DMS79 treated with DMSO at 0.1 percent for 48 hours (cell line): ENCODE results near the gene RNF113B.

Source experiments
- DNase-seq: peaks from one replicate; lab custom pipeline; 2025; lab: John Stamatoyannopoulos, UW

The RNF113B gene

DNA sequence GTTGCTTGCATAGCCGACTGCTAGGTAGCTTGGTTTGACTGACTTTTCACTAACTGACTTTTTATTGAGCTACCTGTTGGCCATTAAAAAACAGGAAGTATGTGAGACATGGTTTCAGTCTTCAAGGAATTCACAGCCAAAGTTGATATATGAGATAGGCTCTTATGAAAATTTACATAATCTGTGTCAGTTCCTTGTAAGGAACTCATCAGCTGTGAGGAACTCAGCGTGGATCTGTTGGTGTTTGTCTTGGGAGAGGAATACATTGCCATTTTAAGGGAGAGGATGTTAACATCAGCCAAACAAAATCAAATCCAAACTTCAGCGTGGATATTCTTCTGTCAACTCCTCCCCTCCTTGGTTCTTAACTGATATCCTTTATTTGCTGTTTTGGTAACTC lies 2.0 kb downstream of the RNF113B start:
- no peak for DNase-seq

DNA sequence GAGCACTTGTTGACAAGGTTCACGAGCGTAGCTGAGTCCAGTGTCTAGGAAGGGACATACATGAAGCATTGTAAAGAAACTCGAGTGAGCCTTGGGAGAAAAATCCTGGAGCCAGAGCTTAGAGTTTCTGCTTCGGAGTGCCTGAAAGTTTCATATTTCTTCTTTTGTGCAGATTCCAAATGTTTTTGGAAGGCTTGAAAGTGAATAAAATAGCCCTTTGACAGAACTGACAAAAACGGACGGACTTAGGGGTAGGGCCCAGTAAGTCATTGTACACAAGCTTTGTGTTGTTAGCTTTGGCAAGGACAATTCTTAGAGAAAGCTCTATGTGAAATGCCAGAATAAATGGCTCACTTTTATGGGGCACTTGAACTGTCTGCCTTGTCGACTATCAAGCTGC lies 2.8 kb downstream of the RNF113B start:
- DNase-seq, result no peak

DNA sequence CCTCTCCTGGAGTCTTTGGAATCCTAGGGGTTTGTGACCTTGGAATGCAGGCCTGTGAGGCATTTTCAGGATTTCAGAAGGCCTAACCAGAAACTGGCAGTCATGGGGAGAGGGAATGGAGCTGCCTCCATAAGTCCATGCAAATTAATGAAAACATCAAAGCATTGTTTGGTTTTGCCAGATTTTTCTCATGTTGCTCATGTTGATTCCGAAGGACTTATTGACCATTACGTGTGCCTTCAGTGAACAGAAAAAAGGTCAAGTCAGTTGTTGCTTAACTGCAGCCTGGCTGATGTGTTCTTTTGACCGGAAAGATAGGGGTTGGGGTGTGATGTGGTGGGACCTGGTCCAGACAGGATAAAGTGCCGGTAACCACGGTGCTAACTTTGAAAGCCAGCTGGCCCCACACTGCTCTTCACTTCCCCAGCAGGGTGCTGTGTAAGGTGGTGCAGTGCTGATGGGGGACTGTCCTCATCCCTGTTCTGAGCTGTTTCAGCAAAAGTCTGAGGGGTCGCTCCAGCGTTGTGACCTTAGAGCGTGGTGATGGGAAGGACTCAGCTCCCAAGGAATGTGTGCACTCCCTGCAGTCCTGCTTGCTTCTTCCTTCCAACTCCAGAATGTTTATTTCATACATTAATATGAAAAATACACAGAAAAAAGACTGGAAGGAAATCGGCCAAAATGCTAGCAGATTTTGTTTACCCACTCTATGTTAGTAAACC lies 3.5 kb downstream of the RNF113B start:
- DNase-seq, result no peak

DNA sequence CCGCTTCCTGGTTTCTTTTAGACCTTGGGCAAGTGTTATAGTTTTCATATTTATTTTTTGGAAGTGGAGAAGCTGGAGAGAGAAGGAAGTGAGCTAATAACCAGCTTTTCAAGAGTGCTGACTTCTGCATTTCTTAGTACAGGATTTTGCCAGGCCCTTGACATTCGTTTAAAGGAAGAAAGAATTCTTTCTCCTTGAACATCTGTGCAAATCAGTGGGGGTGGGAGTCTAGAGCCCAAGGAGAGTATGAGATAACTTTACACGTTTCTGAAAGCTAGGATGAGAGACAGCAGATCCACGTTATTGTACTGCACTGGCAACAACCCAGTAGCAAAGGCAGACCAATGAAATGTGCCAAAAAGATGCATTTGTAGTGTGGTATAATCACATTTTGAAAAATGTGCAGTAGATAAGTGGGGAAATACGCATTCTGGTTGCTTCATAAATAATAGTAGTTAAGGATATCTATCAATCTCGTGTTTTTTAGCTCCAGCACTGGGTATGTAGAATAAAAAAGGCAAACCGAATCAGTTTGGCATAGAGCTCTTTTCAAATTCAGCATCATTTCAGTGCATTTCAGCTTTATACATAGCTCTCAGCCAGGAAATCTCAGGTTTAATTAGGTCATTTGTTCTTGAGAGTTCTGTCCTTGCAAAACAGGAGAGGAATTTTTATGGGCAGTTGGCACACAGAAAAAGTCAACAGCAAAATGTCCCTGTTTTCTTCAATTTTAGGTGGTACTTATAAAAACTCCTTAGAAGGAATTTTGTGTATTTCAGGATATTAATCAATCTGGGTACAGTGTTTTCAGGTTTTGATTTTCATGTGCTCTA lies 4.3 kb downstream of the RNF113B start:
- no peak for DNase-seq

DNA sequence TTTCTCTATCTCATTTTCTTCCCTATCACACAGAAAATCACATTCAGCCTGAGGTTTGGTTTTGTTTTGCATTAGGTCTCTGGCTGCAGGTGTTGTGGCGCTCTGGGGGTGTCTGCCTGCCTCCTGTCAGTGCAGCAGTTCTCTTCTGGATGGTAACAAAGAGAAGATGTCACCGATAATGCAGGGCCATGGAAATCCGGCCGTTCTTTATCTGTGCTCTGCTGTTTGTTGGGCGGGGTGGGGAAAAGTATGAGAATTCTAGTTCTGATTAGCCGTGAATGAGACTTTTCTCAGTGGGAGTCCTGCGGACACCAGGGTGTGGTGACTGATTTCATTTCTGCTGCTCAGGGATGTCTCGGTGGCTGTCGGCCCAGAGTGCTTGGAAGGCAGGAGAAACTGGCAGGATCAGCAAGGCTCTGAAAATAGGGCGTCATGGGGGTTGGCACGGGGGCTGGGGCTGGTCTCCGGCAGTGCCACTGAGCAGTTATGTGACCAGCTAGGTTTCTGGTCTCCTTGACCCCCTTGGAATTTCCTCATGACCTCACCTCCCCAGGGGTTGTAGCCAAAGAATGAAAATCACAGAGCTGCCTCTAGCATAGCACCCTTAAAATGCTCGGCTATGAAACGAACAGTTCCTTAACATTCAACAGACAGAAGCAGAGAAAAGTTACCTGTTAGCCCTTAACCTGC lies 5.0 kb downstream of the RNF113B start:
- DNase-seq, result no peak

DNA sequence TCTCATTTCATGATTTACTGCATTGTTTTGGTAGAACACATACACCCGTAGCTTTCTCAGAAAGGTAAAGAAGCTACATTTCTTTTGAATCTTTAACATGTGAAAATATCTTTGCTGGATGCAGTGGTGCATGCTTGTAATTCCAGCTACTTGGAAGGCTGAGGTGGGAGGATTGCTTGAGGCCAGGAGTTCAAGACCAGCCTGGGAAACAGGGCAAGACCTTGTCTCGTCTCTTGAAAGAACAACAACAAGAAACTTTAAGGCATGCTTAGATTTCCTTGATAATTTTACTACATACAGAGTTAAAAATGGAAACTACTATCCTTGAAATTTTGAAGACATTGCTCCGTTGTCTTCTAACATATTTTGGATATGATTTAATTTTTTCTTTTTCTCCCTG lies 7.7 kb downstream of the RNF113B start:
- no peak for DNase-seq

DNA sequence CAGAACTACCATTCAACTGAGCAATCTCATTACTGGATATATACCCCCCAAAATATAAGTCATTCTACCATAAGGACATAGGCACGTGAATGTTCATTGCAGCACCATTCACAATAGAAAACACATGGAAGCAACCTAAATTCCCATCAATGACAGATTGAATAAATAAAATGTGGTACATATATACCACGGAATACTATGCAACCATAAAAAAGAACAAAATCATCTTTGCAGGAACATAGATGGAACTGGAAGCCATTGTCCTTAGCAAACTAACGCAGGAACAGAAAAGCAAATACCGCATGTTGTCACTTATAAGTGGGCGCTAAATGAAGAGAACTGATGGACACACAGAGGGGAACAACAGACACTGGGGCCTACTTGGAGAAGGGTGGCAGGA lies 14.1 kb downstream of the RNF113B start:
- no peak for DNase-seq

DNA sequence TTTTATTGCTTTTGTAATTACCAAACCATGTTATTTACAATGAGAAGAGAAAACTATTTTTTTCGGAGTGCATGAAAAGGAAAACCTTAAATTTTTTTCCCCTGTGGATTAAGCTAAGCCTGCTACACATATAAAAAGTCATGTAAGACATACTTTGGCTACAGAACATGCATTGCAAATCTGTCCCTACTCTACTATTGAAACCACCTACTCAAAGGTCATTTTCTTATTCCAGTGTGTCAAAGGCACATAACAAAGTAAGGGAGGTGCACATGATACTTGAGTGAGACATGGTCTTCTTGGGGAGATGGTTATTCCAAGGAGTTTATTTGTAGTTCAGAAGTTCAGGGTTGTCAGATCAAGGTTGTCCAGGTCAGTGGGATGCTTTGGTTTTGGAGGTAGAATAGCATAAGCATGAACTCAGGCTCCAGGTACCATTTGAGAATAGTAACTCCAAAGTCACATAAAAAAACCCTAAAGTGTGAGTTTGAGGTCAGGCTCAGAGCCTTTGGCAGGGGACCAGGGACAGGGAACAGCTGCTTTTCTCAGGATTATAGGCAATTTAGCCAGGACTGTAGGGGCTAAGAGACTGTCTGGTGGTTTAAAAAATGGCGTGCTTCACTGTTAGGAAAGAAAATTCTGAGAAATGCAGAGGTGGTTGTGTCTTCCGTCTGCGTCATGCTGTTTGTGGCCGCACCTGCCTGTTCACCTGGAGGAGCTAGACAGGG lies 18.7 kb downstream of the RNF113B start:
- DNase-seq, result no peak

DNA sequence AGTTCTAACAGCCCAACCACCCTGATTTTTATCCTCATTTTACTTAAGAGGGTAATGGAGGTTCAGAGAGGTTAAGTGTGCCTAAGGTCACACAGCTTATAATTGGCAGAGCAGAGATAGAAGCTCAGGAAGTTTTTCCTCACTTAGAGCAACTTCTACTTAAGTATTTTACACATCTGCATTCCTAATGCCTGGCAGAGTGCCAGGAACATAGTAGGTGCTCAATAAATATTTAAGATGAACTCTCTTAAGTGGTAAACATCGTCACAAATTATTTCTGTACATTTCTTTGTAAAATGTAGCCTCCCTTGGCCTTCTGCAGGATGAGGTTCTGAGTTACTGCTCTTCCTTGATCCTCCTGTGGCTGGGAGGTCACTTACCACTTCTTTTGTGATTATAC lies 19.5 kb downstream of the RNF113B start:
- no peak for DNase-seq

DNA sequence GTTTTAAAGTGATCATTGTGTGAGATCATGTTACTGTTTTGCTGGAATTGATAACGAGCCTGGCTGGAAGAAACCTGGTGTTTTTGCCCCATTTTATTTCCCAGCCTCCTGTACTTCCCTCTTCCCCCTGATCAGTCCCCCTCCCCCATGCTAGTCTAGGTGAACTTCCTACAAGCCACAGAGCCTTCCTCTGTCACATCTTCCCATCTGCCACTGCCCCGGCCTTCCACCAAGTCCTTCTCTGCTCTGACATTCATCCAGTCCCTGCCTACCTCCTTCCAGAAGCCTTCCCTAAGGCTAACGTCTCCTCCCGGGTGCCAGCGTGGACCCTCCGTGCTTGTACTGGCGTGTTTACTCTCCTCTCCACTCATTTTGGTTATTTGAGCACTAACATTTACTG lies 19.9 kb downstream of the RNF113B start:
- DNase-seq, result no peak

DNA sequence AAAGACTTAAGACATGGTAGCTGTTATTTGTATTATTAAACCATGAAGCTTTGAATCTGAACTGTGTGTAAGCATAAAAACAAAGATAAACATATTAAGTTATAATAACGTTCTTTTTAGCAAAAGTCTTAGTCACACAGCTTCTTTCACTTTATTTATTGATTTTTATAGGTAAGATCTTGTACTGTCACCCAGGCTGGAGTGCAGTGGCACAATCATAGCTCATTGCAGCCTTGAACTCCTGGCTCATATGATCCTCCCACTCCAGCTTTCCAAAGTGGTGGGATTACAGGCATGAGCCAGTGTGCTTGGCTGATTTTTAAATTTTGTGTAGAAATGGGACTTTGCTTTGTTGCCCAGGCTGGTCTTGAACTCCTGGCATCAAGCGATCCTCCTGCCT lies 20.8 kb downstream of the RNF113B start:
- no peak for DNase-seq

DNA sequence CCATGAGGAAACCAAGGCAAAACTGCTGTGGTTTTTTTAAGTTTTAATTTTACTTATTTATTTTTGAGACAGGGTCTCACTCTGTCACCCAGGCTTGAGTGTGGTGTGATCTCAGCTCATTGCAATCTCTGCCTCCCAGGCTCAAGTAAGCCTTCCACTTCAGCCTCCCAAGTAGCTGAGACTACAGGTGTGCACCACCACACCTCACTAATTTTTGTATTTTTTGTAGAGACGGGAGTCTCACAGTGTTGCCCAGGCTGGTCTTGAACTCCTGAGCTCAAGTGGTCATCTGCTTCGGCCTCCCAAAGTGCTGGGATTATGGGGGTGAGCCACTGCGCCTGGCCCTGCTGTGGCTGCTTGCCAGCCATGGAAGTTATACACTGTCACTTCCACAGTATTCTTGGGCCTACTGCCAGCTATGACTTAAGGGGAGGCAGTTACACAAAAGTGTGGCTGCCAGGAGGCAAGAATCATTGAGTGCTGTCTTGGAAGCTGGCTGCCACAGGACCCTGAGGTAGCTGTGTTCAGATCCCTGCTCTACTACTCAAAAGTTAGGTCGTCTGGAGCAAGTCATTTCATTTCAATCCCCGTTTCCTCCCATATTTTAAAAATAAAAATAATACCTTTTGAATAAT lies 21.5 kb downstream of the RNF113B start:
- DNase-seq, result peak; percentile 67

DNA sequence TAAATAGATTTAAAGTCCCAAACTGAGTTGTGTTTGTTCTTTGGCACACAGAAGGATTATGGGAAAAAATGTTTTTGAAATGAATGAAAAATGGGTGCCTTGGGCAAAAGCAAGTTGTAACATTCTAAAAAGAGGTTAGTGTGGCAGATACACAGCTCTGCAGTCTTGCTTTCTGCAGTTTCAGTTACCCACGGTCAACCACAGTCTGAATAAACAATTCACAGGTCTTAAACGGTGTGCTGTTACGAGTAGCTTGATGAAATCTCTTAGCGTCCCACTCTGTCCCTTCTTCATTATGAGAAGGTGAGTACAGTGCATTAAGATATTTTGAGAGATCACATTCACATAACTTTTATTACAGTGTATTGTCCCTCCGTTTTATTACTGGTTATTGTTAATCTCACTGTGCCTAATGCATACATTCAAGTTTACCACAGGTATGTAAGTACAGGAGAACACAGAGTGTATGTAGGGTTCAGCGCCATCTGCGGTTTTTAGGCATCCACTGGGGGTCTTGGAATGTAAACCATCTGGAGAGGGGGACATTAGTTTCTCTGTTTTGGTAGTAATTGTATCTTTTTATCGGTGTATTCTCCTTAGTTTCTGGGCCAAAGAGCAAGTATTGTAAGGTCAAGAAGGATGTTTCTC lies 26.1 kb downstream of the RNF113B start:
- DNase-seq, result peak; percentile 85

DNA sequence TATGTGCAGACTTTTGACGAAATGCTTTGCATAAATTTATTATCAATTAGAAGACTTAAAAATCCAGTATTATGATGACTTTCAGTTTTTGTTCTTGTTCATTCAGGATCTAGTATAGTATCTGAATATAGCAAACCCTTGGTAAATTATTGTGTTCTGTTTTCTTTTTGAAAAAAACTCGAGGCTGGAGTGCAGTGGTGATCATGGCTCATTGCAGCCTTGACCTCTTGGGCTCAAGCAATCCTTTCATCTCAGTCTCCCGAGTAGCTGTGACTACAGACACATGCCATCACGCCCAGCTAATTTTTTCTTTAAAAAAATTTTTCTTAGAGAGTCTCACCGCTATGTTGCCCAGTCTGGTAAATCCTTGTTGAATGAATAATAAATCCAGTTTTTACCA lies 29.5 kb downstream of the RNF113B start:
- no peak for DNase-seq

DNA sequence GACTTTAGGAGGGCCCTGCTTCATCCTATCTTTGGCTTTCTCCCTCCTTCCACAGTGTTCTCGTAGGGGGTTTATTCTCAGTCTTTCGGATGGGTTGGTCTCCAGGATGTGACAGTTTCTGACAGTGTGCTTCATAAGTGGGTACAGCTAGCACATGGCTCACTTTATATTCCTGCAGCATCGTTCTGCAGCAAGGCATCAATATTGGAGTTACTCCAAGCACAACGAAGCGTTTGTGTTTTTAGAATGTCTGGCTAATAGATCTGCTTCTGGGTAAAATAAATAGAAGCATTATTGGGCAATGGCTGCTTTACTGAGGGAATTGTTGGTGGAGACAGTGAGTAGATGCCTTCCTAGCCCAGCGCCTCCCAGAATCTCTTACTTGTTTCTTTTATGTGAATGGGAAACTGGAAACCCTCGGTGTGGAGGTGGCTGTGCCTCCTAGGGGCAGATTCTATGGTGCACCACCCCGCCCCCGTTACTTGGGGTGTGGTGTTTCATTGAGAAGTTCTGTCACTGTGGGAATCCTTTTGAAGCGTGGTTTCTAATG lies 32.2 kb downstream of the RNF113B start:
- DNase-seq, result peak; percentile 78

DNA sequence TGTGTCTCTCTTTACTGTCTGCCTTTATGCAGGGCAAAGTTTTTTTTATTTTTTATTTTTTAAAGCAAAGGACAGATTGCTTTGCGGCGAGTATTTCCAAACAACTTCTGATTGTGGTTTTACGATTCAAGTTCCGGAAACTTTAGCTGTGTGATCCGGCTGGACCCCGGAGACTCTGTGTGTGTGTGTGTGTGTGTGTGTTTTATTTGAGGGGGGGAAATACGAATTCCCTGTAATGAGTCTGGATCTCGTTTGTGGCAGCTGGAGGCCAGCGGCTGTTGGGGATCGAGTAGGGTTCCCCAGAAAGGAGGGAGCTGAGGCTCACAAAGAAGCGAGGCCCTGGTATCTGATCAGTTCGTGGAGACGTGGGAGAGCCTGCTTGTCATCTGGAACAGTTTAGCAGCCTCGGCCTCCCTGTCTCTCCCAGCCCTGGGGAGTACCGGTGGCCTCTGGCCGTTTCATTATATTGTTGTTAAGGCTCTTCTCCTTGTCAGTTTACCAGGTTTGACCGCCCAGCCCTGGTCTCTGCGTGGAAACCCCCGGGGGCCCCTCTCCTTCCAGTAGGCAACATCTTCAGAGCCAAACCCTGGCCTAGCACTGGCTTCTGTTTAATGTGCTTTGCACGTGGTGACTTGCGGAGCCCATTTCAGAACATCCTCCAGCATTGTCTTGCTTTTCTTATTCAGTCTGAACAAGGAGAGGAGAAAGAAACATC lies 32.9 kb downstream of the RNF113B start:
- peak; percentile 73 for DNase-seq

DNA sequence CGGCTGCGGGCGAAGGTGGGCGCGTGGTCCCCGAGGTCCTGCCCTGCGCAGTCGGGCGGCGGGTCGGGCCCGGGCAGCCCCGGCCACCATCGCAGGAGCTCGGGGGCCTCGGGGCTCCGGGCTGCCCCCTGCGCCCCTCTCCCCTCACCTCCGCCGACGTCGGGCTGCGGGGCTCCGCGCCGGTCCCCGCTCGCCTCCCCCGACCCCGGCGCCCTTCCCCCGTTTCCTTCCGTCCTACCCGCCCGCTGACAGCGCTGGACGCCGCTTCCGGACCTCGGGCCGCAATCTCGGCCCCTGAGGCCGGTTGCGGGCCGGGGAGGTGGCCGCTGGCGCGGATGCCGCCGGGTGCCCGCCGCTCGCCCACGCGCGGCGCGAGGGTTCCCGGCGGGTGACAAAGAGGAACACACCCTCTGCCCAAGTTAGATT lies 33.5 kb downstream of the RNF113B start:
- DNase-seq, result no peak

DNA sequence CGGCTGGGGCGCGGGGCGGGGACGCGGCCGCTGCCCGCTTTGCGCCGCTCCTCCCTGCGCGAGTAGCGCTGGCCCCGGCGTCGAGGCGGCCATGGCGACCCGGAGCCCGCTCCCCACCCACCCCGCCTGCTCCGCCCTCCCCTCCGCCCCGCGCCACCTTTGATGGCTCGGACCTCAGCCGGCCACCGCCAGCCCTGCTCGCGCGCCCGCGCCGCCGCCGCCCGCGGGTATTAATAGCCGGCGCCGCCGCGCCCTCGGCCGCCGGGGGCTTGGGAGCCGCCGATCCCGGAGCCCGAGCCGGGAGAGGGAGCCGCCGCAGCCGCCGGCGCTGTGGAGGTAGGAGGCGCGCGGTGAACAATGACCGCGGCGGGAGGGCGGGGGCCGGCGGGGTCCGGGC lies 33.9 kb downstream of the RNF113B start:
- peak; percentile 70 for DNase-seq

DNA sequence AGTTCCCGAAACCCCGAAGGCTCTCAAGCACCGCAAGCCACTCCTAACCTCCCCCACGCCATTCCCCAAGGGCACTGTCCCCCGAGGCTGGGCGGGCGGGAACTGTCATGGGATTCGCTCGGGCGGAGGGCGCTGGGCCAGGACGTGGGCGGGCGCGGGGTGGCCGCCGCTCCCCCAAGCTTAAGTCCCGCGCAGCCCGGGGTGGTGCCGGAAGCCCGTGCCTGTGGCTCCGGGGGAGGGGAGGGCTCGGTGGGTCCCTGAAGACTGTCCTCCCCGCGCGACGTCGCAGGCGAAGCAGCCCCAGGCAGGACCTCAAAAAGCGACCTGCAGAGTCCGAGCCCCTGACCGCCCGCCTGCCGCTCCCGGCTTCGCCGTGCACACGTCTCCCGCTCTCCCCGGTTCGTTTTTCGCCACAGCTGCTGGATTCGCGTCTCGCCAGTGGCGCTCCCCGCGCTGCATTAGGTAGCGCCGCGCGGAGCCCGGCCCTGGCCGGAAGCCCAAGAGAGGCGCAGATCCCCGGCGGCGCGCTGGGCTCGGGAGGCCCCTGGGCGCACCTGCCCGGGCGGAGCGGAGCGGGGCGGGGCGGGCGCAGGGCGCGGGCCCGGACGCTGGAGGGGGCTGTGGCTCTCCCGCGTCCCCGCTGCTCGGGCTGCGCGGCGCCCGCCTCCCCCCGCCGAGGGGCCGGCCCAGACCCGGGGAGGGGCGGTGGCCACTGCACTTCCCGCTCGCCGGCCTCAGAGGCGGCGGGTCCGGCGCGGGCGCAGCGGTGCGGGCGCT lies 34.5 kb downstream of the RNF113B start, which contains the start of gene FARP1:
TSS of gene FARP1 (plus strand) at position 715 of the 777 bp plus-strand sequence. CDS start 70,149 bp downstream, outside the sequence.
- peak; percentile 86 for DNase-seq
